Stimulated activated CD8-positive, alpha-beta memory T cell treated with anti-CD3 and anti-CD28 coated beads, Interleukin-2, amount 100 ng/mL, for 1 hour (primary cell): ENCODE data around the gene PRDM13.
"Not testable (repeated sequence)": the region's sequence is repeated elsewhere in the genome, so short reads cannot be mapped to it uniquely, and the experiment has no call there.

Experiments
- DNase-seq, 2 donors: peaks; one replicate each; pipeline ENCODE4 v3.0.0-alpha.2; 2020; ENCODE audit warnings: low read depth in 2 of 2

The PRDM13 gene

DNA sequence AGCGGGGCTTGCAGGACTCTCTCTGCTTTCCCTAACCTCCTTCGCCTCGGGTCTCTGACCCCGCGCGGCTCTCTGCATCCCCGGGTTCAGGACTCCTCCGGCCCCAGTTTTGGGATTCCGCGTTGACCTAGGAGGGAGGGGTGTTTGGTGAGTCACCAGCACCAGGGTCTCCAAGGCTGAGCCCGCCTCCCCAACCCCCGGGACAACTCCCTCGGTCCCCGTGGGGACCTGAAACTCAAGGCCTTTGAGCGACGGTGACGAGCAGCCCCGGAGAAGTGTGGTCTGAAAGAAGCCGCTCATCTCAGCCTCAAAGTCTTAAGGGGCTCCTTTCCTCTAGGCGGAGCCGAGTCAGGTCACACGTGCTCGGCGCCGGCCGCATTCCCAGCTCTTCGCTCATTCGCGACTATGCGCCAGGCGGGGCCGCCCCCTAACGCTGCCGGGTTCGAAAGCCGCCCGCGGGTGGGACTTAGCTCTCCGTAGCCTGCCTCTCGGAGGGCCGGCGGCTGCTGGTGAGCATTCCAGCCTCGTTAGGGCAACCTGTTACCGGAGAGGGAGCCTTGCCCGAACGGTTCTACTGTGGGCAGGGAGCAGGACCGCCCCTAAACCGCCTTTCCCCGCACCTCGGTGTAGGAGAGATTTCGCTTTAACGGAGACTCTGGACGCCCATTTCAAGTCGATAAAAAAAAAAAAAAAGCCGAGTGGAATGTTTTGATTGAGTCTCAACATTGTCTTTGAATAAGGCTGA, 3.0 kb upstream of the PRDM13 start:
- no peak for DNase-seq

DNA sequence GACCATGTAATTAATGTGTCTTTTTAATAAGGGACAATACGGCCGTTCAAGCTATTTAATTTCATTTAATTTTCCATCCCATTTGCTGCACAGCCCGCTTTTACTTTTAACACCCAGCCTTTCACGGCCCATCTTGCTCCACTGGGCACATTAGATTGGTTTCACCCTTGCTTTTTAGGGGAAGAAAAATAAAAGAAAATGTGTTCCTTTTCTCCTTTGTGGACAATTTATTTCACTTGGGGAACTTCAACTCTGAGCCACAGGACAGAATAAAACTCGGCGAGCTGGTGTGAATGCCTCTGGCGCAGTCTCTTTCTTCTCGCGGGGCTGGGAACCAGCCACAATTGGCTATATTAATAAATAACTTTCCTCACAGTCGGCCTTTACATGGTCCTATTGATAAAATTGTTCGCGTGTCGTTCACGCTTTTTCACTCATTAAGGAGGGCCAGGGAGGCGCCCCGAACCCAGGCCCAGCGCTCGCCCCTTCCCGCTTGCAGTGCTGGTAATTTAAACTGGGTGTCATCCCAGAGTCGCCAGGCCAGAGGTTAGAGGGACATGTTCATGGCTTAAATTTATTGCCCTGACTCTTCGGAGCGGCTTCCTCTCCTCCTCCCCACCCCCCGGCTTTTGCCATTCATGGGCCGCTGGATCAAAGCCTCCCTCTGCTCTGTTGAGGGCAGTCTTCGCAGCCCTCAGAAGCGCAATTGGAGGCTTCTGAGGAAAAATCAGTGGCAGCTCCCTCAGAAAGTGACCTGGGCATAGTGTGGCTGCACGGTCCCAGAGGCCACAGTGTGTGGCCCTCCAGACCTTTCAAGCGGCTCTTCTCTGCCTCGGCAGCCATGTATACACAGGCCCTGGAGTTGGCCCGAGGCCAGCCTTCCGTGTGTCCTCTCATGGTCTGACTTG, 2.2 kb upstream of the PRDM13 start:
- no peak for DNase-seq

DNA sequence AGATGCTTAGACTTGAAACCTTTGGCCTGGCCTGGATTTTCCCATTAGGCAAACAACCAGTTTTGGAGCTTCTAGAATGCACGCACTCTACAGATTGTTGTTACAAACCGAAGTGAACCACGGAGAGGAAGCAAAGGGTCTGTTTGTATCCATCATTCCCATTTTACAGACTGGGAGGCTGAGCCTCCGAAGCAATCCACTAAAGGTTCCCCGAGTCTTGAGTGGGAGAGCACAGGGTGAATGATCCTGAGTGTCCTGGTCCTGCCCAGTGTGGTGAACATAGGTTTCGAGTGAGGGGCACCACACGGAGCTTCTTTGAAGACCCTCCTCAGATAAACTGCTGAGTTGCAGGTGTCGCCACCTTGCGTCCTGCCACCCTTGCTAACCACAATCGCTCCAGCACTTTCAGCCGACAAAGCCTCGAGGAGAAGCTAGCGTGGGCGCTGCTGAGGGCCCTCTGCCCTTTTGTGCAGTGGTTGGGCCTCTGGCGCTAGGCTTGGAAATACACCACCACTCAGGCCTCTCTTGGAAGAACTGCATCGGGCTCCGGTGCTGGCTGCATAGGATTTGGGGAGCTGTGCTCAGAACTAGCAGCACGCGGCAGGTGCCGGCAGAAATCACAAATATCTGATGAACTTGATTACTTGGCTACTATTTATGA, 1.4 kb upstream of the PRDM13 start:
- DNase-seq = no peak

DNA sequence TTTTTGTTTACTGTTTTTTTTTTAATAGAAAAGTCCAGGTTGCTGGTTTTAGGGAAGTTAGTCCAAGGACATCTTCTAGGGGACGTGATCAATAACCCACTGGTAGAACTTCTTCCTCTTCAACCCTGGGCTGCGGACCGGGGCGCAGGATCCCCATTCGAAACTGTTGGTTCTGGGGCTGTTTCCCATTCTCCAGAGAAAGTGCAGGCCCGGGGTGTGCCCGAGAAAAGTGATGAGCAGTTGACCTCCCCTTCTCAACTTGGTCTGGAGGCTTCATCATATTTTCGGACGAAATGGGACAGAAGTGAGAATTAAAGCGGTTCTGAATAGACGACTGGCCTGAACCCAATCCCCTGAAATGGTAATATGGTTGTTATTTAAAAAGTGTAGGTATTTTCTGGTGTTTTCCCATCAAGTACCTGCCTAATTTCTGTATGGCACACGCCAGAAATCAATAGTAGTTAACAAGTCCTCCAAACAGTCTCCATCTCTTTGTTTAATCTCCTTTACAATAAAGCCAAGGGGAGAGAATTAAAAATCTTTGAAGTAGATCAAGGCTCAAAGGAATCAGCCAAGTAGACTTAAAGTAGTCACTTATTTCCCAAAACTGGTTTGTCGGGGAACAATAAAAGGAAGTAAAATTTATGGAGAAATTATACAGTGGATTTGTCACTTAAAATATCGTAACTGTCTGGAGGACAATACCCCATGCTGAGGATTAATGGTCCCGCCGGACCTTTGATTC, 550 bp upstream of the PRDM13 start:
- DNase-seq = no peak

DNA sequence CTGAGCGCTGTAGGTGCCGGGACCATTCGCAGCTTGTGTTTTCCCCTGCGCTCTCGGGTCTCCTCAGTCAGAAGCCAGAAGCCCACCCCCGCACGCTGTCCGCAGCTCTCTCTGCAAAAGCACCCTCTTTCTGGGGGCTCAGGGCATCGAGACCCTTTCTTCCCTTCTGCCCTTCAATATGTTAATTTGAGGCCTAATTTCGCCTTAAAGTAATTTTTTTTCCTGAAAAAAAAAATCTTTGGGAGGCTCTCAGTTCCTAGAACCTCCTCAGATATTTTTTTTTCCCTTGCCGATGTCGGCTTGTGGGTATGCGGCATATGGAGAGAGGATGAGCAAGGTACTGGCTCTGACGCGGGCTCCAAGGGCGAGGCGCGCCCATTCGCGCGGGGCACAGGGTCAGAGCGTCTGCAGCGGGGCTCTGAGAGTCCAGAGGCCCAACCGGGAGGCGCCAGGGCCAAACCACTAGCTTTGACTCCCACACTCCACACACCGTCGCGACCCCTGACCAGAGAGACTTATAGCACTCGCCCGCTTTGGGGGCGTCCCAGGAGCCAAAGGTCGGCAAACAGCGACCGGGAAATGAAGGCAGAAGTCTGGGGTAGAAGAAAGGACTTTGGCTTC, 893 bp downstream of the PRDM13 start:
- no peak for DNase-seq

DNA sequence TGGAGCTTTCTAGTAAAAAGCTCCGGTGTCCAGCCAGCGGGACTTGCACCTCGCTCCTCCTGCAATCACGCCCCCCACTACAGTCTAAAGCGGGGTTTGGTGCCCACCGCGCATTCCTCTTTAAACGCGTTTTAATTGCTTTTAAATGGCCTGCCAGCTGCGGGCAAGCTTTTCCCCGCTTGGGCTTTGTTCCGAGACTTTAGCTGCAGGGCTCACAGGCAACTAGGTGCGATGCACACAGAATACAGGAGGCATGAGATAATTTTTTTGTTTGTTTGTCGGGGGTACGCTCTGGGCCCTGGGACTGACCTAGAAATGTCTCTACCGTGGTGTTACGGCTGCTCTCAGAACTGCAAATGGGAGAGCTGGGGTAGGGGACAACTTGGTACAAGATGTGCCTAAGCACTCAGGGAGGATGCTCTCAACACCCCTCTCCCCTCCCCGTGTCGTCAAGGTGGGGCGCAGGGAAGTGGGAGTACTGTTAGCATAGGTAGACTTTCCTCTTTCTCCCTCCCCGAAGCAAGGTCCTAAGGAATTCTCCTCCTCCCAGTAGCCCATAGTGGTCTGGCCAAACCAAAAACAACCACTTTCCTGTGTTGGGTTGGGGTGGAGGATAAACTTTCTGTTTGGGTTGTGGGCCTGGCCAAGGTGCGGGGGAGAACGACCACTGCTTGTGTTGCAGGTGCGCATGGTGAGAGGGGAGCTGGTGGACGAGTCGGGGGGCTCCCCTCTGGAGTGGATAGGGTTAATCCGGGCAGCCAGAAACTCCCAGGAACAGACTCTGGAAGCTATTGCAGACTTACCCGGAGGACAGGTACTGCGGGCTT, 1.6 kb downstream of the PRDM13 start:
- DNase-seq = no peak

DNA sequence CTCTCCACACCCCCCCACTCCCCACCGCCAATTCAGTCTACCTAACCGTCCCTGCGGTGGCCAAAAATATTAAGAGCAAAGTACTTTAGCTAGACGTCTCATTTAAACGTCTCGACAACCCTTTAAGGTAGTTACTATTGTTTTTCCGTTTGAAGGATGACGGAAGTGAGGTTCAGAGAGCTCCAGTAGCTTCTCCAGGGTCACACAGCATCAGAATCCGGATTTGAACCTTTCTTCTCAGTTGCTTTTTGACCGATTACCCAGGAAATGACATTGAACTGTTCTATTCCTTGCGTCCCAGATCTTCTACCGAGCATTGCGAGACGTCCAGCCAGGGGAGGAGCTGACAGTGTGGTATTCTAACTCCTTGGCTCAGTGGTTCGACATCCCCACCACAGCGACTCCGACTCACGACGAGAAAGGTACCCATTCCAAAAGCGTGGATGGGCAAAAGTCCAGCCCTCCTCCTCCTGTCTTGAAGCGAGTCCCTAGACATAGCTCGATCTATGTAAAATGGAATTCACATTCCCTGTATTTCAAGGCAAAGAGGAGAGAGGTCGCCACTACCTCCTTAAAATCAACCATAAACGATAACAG, 2.4 kb downstream of the PRDM13 start:
- DNase-seq = no peak

DNA sequence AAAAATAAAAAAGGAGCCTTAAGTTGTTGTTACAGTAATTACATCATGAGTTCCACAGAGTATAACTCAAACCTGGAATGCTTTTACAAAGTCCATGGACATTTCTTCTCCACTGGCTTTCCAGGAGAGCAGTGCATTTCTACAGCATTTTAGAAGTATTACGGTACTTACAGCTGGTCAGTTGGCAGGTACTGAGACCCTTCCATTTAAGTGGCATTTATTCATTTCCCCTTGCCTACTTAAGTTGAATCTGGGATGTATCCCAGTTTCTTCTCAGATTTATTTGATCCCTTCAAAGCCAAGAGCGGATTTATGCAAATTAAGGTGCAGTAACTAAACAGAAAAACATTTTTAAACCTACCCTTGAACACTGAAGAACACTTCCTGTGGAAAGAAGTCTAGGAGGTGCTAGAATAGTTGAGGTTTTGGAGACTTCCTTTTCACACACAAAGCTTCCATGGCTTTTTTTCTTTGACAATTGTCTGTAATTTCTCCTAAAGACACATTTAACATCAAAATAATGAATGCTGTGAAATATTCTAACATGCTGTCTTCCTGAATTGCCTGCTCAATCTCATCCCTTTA, 3.4 kb downstream of the PRDM13 start:
- no peak for DNase-seq

DNA sequence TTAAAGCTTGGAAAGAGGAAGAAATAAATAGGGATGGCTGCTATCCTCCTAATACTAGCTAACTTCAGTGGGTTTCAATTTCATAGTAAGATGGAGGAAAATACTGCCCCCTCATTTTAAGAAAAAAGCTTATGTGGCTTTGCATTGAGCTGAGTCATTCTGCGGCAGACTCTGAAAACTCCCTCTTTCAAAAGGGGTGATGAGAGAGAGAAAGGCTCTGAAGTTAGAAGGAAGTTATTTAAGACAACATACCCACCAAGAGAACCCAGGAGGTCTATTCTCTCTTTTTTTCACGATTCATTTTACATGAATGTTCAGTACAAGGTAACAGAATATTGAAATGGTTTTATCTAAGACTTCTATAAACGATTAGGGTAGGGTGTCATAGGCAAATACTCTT, 4.5 kb downstream of the PRDM13 start:
- no peak for DNase-seq

DNA sequence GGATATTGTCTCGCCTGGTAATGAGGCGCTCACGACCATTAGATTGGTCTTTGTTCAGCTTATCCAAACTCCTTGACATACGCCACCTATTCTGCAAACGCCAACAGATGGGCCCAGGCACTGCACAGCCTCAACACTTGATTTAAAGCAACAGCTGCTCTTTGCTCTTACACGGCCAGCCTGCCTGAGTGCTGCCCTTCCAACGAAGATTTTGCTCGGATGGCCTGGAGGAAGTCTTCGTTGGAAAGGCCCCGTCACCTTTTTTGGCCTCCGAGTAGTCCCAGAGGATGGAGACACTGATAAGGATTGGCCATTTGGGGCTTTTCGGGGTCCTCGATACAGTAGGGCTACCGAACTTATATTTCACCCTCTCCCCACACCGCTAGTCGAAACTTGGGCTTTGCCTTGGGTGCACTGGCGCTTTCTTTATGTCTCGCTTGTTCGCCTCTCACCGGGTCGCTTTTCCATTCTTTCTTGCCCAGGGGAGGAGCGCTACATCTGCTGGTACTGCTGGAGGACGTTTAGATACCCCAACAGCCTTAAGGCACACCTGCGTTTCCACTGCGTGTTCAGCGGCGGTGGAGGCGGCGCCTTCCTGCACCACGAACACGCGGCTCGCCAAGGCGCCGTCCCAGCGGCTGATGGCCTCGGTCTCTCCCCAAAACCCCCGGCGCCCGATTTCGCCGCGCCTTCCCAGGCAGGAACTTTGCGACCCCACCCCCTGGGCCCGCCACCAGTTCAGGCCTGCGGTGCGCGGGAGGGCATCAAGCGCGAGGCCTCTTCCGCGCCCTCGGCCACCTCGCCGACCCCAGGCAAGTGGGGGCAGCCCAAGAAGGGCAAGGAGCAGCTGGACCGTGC, 6.1 kb downstream of the PRDM13 start:
- DNase-seq = no peak

DNA sequence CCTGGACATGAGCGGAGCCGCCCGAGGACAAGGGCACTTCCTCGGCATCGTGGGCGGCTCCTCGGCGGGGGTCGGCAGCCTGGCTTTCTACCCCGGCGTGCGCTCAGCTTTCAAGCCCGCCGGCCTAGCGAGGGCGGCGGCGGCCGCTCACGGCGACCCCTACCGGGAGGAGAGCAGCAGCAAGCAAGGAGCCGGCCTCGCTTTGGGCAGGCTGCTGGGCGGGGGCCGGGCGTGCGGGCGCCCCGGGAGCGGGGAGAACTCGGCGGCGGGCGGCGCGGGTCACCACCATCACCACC, 6.7 kb downstream of the PRDM13 start:
- DNase-seq = no peak

DNA sequence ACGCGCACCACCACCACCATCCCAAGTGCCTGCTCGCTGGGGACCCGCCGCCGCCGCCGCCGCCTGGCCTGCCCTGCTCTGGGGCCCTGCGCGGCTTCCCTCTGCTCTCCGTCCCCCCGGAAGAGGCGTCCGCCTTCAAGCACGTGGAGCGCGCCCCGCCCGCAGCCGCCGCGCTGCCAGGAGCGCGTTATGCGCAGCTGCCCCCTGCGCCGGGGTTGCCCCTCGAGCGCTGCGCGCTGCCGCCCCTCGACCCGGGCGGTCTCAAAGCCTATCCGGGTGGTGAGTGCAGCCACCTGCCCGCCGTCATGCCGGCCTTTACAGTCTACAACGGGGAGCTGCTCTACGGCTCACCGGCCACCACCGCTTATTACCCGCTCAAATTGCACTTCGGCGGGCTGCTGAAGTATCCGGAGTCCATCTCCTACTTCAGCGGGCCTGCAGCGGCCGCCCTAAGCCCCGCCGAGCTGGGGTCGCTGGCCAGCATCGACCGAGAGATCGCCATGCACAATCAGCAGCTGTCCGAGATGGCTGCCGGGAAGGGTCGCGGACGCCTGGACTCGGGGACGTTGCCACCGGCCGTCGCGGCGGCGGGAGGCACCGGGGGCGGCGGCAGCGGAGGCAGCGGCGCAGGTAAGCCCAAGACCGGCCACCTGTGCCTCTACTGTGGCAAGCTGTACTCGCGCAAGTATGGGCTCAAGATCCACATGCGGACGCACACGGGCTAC, 7.2 kb downstream of the PRDM13 start:
- DNase-seq = no peak

DNA sequence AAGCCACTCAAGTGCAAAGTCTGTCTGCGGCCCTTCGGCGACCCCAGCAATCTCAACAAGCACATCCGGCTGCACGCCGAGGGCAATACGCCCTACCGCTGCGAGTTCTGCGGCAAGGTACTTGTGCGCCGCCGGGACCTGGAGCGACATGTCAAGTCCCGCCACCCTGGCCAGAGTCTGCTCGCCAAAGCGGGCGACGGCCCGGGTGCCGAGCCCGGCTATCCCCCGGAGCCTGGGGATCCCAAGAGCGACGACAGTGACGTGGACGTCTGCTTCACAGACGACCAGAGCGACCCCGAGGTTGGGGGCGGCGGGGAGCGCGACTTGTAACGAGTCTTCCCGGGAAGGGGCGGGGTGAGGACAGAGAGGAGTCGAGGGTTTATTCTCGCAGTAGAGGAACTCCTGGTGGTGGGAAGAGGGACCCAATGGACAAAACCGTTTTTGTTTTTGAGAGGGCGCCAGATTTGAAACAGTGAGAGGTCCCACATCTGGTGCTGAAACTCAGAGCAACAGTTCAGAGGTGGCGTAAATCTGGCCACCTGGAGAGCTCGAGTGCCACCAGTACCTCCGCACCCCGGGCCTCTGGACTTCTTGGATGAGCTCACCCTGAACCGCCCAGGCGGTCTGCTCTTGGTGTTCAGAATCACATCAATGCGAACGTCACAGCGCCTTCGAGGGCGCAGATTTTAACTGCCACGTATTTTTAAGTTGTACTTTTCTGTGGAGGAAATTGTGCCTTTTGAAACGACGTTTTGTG, 8.0 kb downstream of the PRDM13 start:
- DNase-seq = no peak

DNA sequence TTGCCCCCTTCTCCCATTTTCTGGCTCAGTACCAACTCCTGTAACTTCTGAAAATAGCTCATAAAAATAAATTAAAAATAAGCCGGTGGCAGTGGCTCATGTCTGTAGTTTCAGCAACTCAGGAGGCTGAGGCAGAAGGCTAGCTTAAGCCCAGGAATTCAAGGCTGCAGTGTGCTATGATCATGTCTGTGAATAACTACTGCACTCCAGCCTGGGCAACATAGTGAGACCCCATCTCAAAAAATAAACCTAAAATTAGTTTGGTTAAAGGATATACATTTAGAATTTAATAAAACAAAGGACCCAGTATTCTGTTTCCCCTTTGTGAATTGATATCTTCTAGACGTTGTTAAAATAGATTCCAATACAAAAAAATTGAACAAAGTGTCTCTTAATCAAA, 10.5 kb downstream of the PRDM13 start:
- no peak for DNase-seq

DNA sequence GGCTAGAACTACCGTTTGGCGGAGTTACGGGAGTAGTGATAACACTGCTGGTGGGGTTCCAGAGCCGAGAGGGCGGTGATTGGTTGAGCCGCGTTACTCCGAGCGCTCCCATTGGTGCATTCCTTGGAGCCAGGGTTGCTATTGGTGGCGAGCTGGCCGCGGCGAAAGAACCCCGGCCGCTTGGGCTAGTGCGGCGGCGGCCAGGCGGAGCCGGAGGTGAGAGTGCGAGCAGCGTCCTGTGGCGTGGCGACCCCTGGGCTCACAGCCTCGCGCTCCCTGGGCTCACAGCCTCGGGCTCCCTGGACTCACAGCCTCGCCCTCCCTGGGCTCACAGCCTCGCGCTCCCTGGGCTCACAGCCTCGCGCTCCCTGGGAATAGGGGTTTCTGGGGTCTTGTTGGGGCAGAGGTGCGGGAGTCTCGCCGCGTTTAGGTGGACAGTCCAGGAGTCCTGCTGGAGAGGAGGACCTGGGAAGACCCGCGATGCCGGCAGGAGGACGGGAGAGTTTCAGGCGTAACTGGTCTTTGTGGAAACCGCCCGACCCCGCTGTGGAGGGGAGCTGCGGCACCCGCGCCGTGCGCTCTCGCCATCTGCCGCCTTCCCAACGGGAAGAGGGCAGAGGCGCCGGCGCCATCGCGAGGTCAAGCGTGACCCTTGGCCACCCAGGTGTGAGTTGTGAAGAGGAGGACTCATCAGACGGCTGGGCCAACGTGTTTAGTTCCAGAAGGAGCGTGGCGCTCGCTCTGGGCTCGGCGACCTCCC, 12.2 kb downstream of the PRDM13 start:
- no peak for DNase-seq

DNA sequence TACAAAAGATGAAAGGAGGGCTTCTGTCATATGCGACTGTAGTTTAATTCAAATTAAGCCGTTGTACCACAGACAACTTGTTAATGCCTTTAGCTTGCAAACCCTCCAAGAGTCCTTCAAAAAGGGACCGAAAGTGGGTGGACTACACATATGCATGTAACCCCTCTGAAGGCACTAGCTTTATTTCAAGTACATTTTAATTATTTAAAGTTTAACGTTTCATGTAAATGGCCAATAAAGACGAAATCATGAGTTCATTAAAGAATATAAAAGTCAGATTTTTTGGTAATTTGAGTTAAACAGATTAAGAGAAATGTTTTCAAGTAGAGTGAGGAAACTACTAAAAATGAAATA, 12.8 kb downstream of the PRDM13 start:
- no peak for DNase-seq

DNA sequence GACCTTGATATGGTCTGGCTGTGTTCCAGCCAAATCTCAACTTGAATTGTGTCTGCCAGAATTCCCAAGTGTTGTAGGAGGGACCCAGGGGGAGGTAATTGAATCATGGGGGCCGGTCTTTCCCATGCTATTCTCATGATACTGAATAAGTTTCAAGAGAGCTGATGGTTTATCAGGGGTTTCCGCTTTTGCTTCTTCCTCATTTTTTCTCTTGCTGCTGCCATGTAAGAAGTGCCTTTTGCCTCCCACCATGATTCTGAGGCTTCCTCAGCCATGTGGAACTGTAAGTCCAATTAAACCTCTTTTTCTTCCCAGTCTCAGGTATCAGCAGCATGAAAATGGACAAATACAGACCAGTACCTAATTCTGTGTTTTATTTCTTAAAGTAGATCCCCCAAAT, 15.4 kb downstream of the PRDM13 start:
- not testable (repeated sequence) for DNase-seq
